NCI-H2227 treated with DMSO at 0.1 percent for 48 hours (cell line): Measurements from ENCODE around the gene ZFAND6.
"Not testable (repeated sequence)": the region's sequence is repeated elsewhere in the genome, so short reads cannot be mapped to it uniquely, and the experiment has no call there.

Source experiments
- DNase-seq: peaks from one replicate; lab custom pipeline; 2025; lab: John Stamatoyannopoulos, UW

Gene ZFAND6

DNA sequence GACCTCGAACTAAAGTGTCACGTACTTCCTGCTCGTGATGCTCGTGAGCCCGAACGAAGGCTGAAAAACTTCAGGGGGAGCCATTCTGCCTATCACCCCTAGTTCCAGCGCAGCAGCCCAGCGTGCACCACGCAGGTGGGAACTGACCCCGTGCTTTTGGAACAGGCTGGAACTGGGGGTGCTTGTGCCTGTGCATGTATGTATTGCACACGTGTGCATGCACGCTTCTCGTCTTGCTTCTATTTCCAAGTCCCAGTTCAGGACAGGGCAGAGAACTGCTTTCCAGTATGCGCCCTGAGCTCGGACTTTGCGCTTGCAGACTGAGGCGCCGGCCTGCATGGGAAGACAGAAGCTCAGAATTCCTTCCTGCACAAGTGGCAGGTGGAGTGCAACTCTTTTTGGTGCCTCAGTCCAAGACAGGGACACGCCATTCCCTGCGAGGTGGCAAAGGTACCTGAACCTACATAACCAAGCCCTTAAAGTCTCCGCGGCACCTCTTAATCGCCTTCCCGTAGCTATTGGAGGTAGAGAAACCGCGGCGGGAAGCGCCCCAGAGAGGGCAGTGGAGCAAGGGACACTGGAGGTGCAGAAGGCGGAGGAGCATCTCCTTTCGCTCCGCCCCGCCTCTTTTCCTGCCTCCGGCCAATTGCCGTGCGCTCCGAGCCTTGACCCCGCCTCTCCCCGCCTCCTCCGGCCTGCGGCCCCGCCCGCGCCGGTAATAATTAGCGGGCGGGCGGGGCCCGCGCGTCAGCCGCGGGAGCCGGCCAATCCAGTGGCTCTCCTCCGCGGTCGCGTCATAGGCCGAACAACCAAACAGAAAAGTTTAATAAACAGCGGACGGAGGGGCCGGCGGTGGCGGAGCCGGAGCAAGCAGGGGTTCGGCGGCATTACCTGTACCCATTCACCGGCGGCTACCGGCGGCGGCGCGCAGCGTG lies at the start of gene ZFAND6:
Gene ZFAND6, plus strand, starts transcription at position 826 of the 935 bp plus-strand sequence. CDS start 60,669 bp downstream, outside the sequence.
- DNase-seq = peak; percentile 83

DNA sequence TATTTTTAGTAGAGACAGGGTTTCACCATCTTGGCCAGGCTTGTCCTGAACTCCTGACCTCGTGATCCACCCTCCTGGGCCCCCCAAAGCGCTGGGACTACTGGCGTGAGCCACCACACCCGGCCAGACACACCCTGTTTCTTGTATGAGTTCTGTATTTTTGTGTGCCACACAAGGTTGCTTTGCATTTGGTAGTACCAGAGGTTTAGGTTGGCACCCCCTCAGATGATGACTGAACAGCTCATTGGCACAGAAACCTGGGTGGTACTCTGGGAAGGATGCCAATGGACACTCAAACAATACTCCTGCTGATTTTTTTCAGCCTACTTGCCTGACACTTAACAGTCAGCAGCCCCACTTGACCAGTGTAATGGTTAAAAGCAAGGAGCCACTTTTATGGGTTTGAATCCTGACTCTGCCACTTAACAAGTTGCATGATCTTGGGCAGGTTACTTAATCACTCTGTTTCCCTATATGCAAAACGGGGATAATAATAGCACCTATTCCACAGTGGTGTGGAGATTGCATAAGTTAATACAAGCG lies 49.3 kb upstream of the ZFAND6 start:
- DNase-seq = no peak

GRCh38 chr15:80011041-80011523 lies 48.4 kb upstream of the ZFAND6 start:
- DNase-seq = not testable (repeated sequence)

GRCh38 chr15:80011596-80011995 lies 47.9 kb upstream of the ZFAND6 start:
- DNase-seq = no peak

- DNase-seq = no peak
Observed at GRCh38 chr15:80012060-80012726, 47.3 kb upstream of the ZFAND6 start.

GRCh38 chr15:80014186-80014585 lies 45.3 kb upstream of the ZFAND6 start:
- not testable (repeated sequence) for DNase-seq

GRCh38 chr15:80015156-80015555 lies 44.3 kb upstream of the ZFAND6 start:
- DNase-seq = no peak

DNA sequence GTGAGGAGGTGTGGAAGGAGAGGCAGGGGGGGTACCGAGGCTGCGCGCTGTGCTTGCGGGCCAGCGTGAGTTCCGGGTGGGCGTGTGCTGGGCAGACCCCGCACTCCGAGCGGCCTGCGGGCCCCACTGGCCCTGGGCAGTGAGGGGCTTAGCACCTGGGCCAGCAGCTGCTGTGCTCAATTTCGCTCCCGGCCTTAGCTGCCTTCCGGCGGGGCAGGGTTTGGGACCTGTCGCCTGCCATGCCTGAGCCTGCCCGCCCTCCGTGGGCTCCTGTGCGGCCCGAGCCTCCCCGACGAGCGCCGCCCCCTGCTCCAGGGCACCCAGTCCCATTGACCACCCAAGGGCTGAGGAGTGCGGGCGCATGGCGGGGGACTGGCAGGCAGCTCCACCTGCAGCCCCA lies 43.0 kb upstream of the ZFAND6 start:
- DNase-seq = not testable (repeated sequence)

DNA sequence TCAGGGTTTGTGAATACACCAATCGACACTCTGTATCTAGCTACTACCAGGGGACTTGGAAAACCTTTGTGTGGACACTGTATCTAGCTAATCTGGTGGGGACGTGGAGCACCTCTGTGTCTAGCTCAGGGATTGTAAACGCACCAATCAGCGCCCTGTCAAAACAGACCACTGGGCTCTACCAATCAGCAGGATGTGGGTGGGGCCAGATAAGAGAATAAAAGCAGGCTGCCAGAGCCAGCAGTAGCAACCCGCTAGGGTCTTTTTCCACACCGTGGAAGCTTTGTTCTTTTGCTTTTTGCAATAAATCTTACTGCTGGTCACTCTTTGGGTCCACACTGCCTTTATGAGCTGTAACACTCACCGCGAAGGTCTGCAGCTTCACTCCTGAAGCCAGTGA lies 42.3 kb upstream of the ZFAND6 start:
- DNase-seq = not testable (repeated sequence)

- DNase-seq = no peak
Observed at GRCh38 chr15:80019168-80019745, 40.2 kb upstream of the ZFAND6 start.

GRCh38 chr15:80020149-80020548 lies 39.3 kb upstream of the ZFAND6 start:
- DNase-seq = not testable (repeated sequence)

- no peak for DNase-seq
Observed at GRCh38 chr15:80020731-80021130, 38.7 kb upstream of the ZFAND6 start.

GRCh38 chr15:80026310-80026709 lies 33.2 kb upstream of the ZFAND6 start:
- no peak for DNase-seq

DNA sequence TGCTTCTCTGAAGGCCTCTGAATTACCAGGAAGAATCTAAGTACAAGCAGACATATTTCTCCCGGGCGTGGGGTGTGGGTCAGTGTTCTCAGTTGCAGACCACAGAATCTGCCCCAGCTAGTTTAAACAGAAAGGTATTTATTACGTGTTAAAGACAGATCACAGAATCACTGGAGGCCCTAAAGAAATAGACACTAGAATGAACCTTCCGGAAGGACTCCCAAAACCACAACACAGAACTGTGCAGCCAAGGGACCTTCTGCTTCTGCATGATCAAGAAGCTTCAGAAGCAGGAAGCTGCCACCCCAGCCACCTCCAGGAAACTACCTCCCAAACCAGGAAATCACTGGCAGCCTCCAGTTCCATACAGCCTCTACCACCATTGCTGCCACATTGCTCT lies 32.7 kb upstream of the ZFAND6 start:
- no peak for DNase-seq

GRCh38 chr15:80028937-80029336 lies 30.5 kb upstream of the ZFAND6 start:
- DNase-seq = no peak

- DNase-seq = peak; percentile 3
Observed at GRCh38 chr15:80031841-80032240, 27.6 kb upstream of the ZFAND6 start.

DNA sequence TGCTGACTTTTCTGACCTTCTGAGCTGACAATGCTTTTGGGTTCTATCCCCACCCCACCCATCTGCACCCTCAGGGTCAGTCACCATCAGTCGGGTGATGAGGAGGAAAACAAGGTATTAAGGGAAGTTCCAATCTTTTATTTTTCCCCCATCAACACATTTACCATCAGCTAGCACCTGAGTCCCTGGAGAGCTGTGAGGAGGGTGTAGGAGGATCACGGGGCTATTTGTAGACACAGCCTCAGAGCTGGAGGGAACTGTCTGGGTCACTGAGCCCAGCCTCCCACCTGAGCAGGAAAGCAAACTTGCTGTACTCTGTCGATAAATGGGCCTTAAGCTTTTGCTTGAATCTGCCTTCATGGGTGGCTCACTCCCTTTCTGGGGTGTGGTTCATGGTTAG lies 24.8 kb upstream of the ZFAND6 start:
- no peak for DNase-seq

DNA sequence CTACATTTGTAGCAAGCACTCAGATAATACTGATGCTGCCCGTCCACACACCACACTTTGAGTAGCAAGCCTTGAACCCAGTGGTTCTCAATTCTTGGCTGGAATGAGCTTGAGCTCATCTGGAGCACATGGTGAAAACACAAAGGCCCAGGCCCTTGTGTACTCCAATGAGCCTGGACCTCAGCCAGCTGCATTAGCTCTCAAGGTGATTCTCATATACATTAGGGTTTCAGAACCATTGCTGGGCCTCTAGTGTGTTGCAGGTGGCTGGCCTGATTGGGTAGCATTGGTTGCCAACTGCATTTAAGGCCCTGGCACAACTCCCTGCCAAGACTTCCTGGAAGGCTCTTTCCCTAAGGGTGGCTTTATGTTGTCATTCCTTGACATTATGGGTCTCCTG lies 23.4 kb upstream of the ZFAND6 start:
- DNase-seq = no peak

DNA sequence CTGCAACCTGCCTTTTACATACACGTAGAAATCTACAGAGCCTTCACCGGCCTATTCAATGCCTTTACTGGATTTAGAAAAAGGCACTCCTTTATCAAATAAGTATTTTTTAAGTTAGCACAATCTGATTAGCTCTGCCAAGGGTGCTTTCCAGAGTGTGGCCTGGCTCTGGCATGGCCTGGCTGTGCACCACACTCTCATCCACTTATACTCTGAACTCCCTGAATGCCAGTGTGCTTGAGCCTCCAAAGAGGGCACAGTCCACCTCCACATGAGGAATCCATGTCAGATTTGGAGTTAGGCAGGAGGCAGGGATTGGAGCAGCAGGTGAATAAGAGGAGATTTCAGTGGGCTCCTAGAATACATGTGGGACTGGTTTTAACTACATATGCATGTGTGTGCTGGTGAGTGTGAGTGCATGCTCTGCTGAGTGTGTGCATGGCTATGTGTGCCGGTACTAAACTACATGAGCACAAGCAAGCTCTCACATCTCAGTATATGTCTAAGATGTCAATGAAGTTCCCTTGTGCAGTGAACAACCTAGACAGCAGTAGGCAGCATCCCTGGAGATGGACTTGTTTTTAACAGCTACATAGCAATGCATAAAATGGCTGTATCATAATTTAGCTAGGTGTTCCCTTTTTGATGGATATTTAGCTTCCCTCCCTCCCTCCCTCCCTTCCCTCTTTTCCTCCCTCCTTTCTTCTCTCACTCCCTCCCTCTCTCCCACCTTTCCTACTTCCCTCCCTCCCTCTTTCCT lies 17.8 kb upstream of the ZFAND6 start:
- no peak for DNase-seq

DNA sequence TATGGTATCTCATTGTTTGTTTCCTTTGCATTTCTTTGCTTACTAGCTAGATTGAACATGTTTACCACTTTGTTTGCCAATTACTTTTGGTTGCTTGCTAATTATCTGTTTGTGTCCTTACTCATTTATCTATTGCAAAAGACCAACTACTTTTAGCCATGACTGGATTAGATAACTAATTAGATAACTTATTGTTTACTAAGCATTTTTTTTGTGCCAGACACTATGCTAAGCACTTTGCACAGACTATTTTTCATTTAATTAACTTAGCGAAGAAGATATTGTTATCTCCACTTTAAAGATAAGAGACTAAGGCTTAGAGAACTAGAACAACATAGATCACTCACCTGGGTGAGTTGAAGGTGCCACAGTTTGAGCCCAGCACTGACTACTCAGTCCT lies 16.9 kb upstream of the ZFAND6 start:
- no peak for DNase-seq

GRCh38 chr15:80045219-80045618 lies 14.3 kb upstream of the ZFAND6 start:
- DNase-seq = not testable (repeated sequence)

- DNase-seq = no peak
Observed at GRCh38 chr15:80049046-80049445, 10.4 kb upstream of the ZFAND6 start.
